GM18867 (cell line): ENCODE results near the gene NPIPA1.
"Not testable (repeated sequence)": the region's sequence is repeated elsewhere in the genome, so short reads cannot be mapped to it uniquely, and the experiment has no call there.

Experiments used
- ATAC-seq: cut with Tn5 transposase; IDR thresholded peaks from one replicate; pipeline ENCODE4 v1.9.1; 2021; ENCODE audit warnings: mild to moderate bottlenecking, moderate library complexity; ENCODE audit not compliant: unreplicated experiment

The NPIPA1 gene

GRCh38 chr16:14937143-14937542, at the start of gene NPIPA1:
NPIPA1 (plus strand) TSS chr16:14937443; CDS start chr16:14937443, 0 bp downstream.
- ATAC-seq = not testable (repeated sequence)

GRCh38 chr16:14892111-14892510, 45.1 kb upstream of the NPIPA1 start:
- ATAC-seq = not testable (repeated sequence)

GRCh38 chr16:14895382-14895781, 41.9 kb upstream of the NPIPA1 start:
- ATAC-seq = not testable (repeated sequence)

- not testable (repeated sequence) for ATAC-seq
Measured at GRCh38 chr16:14896023-14896422, 41.2 kb upstream of the NPIPA1 start.

GRCh38 chr16:14897006-14897664, 40.1 kb upstream of the NPIPA1 start:
- ATAC-seq = not testable (repeated sequence)

GRCh38 chr16:14898162-14898561, 39.1 kb upstream of the NPIPA1 start:
- ATAC-seq = not testable (repeated sequence)

- not testable (repeated sequence) for ATAC-seq
Measured at GRCh38 chr16:14903191-14903957, 33.9 kb upstream of the NPIPA1 start.

- not testable (repeated sequence) for ATAC-seq
Measured at GRCh38 chr16:14909744-14910143, 27.5 kb upstream of the NPIPA1 start.

- ATAC-seq = peak; percentile 78
Measured at GRCh38 chr16:14910833-14911629, 26.2 kb upstream of the NPIPA1 start.

GRCh38 chr16:14911954-14912353, 25.3 kb upstream of the NPIPA1 start:
- ATAC-seq = not testable (repeated sequence)

- not testable (repeated sequence) for ATAC-seq
Measured at GRCh38 chr16:14912588-14912987, 24.7 kb upstream of the NPIPA1 start.

- ATAC-seq = not testable (repeated sequence)
Measured at GRCh38 chr16:14918504-14918903, 18.7 kb upstream of the NPIPA1 start.

GRCh38 chr16:14919837-14920600, 17.2 kb upstream of the NPIPA1 start:
- not testable (repeated sequence) for ATAC-seq

GRCh38 chr16:14922285-14922684, 15.0 kb upstream of the NPIPA1 start:
- ATAC-seq = not testable (repeated sequence)

GRCh38 chr16:14922968-14923367, 14.3 kb upstream of the NPIPA1 start:
- ATAC-seq = not testable (repeated sequence)

GRCh38 chr16:14923394-14924088, 13.7 kb upstream of the NPIPA1 start:
- ATAC-seq = not testable (repeated sequence)

GRCh38 chr16:14924359-14924758, 12.9 kb upstream of the NPIPA1 start:
- ATAC-seq = not testable (repeated sequence)

- not testable (repeated sequence) for ATAC-seq
Measured at GRCh38 chr16:14924982-14925381, 12.3 kb upstream of the NPIPA1 start.

- ATAC-seq = not testable (repeated sequence)
Measured at GRCh38 chr16:14928064-14928714, 9.1 kb upstream of the NPIPA1 start.
